ENCODE data around the gene DNMT3A.

The DNMT3A gene

DNA sequence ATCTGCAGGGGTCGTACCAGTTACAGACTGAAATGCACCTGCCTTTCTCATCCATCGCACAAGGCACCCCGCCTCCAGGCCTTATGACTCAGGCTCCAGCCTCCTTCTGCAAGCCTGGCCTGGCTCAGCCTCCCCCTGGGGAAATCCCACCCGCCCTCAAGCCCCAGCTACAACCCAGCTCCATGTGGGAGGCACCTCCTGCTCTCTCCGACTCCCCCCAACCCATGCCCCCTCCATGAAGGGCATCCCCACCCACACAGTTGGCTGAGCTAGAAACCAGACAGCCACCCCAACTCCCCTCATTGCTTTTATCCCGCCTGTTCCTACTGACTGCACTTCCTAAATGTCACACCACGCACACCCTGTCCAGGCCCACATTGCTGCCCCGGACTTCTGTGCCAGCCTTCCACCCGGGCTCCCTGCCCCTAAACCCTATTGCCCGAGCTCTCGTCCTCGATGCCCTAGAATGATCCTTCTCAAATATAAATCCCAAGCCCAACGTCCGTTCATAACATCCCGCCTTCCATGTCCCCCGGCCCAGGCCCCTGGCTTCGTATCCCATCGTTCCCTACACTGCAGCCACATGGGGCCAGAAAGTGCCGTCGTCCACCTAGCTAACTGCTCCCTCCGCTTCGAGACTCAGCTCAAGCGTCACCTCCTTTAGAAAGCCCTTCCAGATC lies 9.9 kb downstream of the DNMT3A start:
- peaks cover 11% of the 10 kb centered on the region for H3K9me3 Mint-ChIP-seq
- DNase-seq (peak; percentile 76), ATAC-seq (peak; percentile 94)
- peaks cover 21% of the 10 kb centered on the region for H3K36me3 Mint-ChIP-seq (ENCODE audit: low read depth)
- H3K4me3 Mint-ChIP-seq = peak overlapping the region; percentile 31
- H3K27ac Mint-ChIP-seq = peak overlapping the region; percentile 83
- H3K4me1 Mint-ChIP-seq = peaks cover 71% of the 10 kb centered on the region
- H3K27me3 Mint-ChIP-seq = no peaks in the 10 kb centered on the region

DNA sequence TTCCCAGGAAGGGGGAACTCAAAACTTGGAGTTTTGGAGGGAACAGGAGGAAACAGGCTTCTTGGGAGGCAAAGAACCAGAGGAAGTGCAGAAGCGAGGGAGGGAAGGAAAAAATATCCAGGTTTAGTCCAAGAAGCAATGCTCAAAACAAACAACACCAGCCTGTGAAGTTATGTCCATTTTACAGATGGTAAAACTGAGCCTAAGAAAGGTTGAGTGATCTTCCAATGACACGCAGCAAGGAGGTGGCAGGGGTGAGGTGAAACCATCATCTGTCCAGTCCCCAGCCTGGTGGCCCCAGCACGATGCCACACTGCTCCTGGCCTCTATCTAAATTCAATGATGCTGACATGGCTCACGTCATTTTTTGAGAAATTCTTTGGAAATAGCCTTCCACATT lies 10.8 kb downstream of the DNMT3A start:
- no peaks in the 10 kb centered on the region for H3K27me3 Mint-ChIP-seq
- H3K36me3 Mint-ChIP-seq (ENCODE audit: low read depth) = peaks cover 29% of the 10 kb centered on the region
- DNase-seq (no peak), ATAC-seq (no peak)
- H3K27ac Mint-ChIP-seq = peak overlapping the region; percentile 83
- H3K9me3 Mint-ChIP-seq = peaks cover 15% of the 10 kb centered on the region
- peaks cover 65% of the 10 kb centered on the region for H3K4me1 Mint-ChIP-seq
- no peak overlapping the region for H3K4me3 Mint-ChIP-seq

- H3K4me1 Mint-ChIP-seq = peaks cover 63% of the 10 kb centered on the region
Measured at GRCh38 chr2:25330273-25330672, 11.5 kb downstream of the DNMT3A start.

GRCh38 chr2:25328152-25329085 lies 13.3 kb downstream of the DNMT3A start:
- Mint-ChIP-seq H3K4me3 (no peak overlapping the region), H3K27me3 (no peaks in the 10 kb centered on the region), H3K36me3 (ENCODE audit: low read depth) (peaks cover 35% of the 10 kb centered on the region), H3K9me3 (peaks cover 16% of the 10 kb centered on the region), H3K27ac (no peak overlapping the region), H3K4me1 (peaks cover 63% of the 10 kb centered on the region)
- ATAC-seq (no peak), DNase-seq (no peak)

More at GRCh38 chr2:25330273-25330672, 11.5 kb downstream of the DNMT3A start:
- H3K27me3 Mint-ChIP-seq = no peaks in the 10 kb centered on the region
- no peak overlapping the region for H3K27ac Mint-ChIP-seq
- ATAC-seq (no peak), DNase-seq (no peak)
- no peak overlapping the region for H3K4me3 Mint-ChIP-seq
- H3K9me3 Mint-ChIP-seq = peaks cover 16% of the 10 kb centered on the region
- H3K36me3 Mint-ChIP-seq (ENCODE audit: low read depth) = peaks cover 33% of the 10 kb centered on the region

DNA sequence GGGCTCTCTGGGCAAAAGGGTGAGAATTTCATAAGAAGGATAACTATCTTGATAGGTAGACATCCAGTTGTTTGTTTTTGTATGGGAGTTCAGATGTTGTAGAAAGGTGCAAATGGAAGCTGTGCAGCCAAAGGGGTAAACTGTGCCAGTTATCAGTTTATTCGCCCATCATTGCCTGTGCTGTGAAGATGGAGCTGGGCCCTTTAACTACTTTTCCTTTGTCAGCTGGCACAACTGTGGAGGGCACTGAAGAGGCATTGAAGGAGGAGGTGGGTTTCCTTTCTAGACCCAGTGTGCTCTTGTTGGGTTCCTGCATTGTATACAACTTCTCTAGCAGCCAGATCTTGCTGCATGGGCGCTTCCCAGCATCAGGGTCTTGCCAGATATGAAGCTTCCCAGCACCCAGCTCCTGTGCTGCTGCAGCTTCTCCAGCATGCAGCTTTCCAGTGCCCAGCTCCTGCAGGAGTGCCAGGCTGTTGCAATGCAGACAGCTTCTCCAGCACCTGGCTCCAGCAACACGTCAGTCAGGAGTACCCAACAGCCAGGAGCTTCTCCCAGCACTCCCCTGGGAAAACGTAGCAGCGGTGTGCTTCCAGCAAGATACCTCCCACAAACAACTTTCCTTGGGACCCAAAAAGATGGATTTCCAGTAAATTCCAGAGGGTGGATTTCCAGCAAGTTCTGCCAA lies 15.3 kb downstream of the DNMT3A start:
- H3K27me3 Mint-ChIP-seq = no peaks in the 10 kb centered on the region
- peaks cover 48% of the 10 kb centered on the region for H3K36me3 Mint-ChIP-seq (ENCODE audit: low read depth)
- ATAC-seq = no peak

GRCh38 chr2:25324905-25325592 lies 16.7 kb downstream of the DNMT3A start:
- H3K27me3 Mint-ChIP-seq = no peaks in the 10 kb centered on the region
- peak; percentile 20 for ATAC-seq
- peak overlapping the region; percentile 39 for H3K27ac Mint-ChIP-seq
- H3K4me3 Mint-ChIP-seq = no peak overlapping the region
- peaks cover 68% of the 10 kb centered on the region for H3K4me1 Mint-ChIP-seq
- H3K36me3 Mint-ChIP-seq (ENCODE audit: low read depth) = peaks cover 48% of the 10 kb centered on the region
- DNase-seq = peak; percentile 45
- peaks cover 16% of the 10 kb centered on the region for H3K9me3 Mint-ChIP-seq

More for the DNA sequence above, 15.3 kb downstream of the DNMT3A start:
- no peak for DNase-seq
- Mint-ChIP-seq H3K9me3 (peaks cover 16% of the 10 kb centered on the region), H3K4me3 (no peak overlapping the region), H3K4me1 (peaks cover 66% of the 10 kb centered on the region), H3K27ac (no peak overlapping the region)

GRCh38 chr2:25324251-25324650 lies 17.5 kb downstream of the DNMT3A start:
- Mint-ChIP-seq H3K4me1 (peaks cover 72% of the 10 kb centered on the region), H3K27me3 (no peaks in the 10 kb centered on the region), H3K9me3 (peaks cover 16% of the 10 kb centered on the region), H3K4me3 (peak overlapping the region; percentile 80), H3K27ac (peak overlapping the region; percentile 99), H3K36me3 (ENCODE audit: low read depth) (peaks cover 51% of the 10 kb centered on the region)
- DNase-seq (no peak), ATAC-seq (no peak)

- H3K9me3 Mint-ChIP-seq = peaks cover 16% of the 10 kb centered on the region
- H3K36me3 Mint-ChIP-seq (ENCODE audit: low read depth) = peaks cover 51% of the 10 kb centered on the region
- peaks cover 73% of the 10 kb centered on the region for H3K4me1 Mint-ChIP-seq
- peak overlapping the region; percentile 99 for H3K27ac Mint-ChIP-seq
- DNase-seq (no peak), ATAC-seq (no peak)
- no peaks in the 10 kb centered on the region for H3K27me3 Mint-ChIP-seq
- H3K4me3 Mint-ChIP-seq = peak overlapping the region; percentile 80
Measured at GRCh38 chr2:25323610-25324189, 18.0 kb downstream of the DNMT3A start.

- peak; percentile 87 for ATAC-seq
- Mint-ChIP-seq H3K27me3 (no peaks in the 10 kb centered on the region), H3K4me1 (peaks cover 77% of the 10 kb centered on the region), H3K4me3 (peak overlapping the region; percentile 80), H3K36me3 (ENCODE audit: low read depth) (peaks cover 53% of the 10 kb centered on the region), H3K9me3 (peaks cover 16% of the 10 kb centered on the region), H3K27ac (peak overlapping the region; percentile 99)
- DNase-seq = peak; percentile 71
Measured at GRCh38 chr2:25323042-25323514, 18.6 kb downstream of the DNMT3A start.

GRCh38 chr2:25322312-25322711 lies 19.4 kb downstream of the DNMT3A start:
- ATAC-seq (peak; percentile 46), DNase-seq (peak; percentile 48)
- peaks cover 51% of the 10 kb centered on the region for H3K36me3 Mint-ChIP-seq (ENCODE audit: low read depth)
- H3K27me3 Mint-ChIP-seq = no peaks in the 10 kb centered on the region
- H3K9me3 Mint-ChIP-seq = peaks cover 9% of the 10 kb centered on the region
- H3K27ac Mint-ChIP-seq = peak overlapping the region; percentile 99
- H3K4me3 Mint-ChIP-seq = peak overlapping the region; percentile 80
- peaks cover 74% of the 10 kb centered on the region for H3K4me1 Mint-ChIP-seq

- Mint-ChIP-seq H3K36me3 (ENCODE audit: low read depth) (peaks cover 37% of the 10 kb centered on the region), H3K4me3 (no peak overlapping the region), H3K27me3 (no peaks in the 10 kb centered on the region), H3K27ac (peak overlapping the region; percentile 11), H3K4me1 (peaks cover 87% of the 10 kb centered on the region), H3K9me3 (no peaks in the 10 kb centered on the region)
- no peak for DNase-seq
- no peak for ATAC-seq
Measured at GRCh38 chr2:25320077-25320476, 21.6 kb downstream of the DNMT3A start.

DNA sequence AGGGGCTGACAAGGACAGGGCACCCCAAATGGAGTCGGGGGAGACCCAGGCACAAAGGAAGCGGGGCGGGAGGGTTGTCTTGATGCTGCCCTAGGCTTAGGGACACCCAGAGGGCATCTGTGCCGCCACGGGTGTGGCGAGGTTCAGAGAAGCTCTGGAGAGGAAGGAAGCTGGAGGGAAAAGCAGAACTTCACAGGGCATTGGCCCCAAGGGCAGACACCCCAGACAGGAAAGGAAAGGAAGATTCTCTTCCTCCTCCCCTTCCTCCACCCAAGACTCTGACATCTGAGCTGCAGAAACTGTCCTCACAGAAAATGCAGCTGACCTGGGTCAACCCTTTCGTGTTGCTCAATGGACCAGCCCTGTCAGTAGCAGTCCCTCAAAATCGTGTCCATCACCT lies 25.6 kb downstream of the DNMT3A start:
- peak overlapping the region; percentile 96 for H3K27ac Mint-ChIP-seq
- DNase-seq (no peak), ATAC-seq (no peak)
- H3K4me3 Mint-ChIP-seq = no peak overlapping the region
- H3K4me1 Mint-ChIP-seq = peaks cover 75% of the 10 kb centered on the region
- no peaks in the 10 kb centered on the region for H3K27me3 Mint-ChIP-seq
- no peaks in the 10 kb centered on the region for H3K9me3 Mint-ChIP-seq
- H3K36me3 Mint-ChIP-seq (ENCODE audit: low read depth) = peaks cover 32% of the 10 kb centered on the region

DNA sequence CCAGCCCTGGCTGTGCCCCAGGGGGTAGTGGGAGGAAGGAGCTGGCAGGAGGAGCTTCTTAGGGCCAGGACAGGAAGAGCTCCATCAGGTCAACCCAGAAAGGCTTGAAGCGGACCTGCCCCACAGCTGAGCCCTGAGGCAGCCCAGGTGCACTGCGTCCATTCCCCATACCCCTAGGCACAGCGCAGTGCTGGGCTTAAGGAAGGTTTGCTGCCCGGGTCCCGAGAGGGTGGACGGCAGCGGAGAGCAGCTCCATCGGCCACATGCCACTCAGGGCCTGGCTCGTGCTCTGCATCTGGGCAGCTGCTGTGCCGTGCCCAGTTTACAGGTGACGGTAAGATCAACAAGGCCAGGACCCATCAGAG lies 26.4 kb downstream of the DNMT3A start:
- Mint-ChIP-seq H3K27me3 (no peaks in the 10 kb centered on the region), H3K4me3 (no peak overlapping the region), H3K27ac (peak overlapping the region; percentile 96), H3K9me3 (no peaks in the 10 kb centered on the region), H3K4me1 (peaks cover 72% of the 10 kb centered on the region), H3K36me3 (ENCODE audit: low read depth) (peaks cover 30% of the 10 kb centered on the region)
- DNase-seq (no peak), ATAC-seq (no peak)
